Prostate gland (tissue), 2 donors: ENCODE measurements around the gene RGS12.

Experiments
- POLR2A ChIP-seq: fragments of 450-650 bp; IDR thresholded peaks from one replicate; pipeline ENCODE4 v1.6.1; 2016; ENCODE audit warnings: antibody characterized with exemption, mild to moderate bottlenecking
- POLR2AphosphoS5 ChIP-seq: sonication (generic); formaldehyde crosslinking; IDR thresholded peaks from one replicate; pipeline ENCODE4 v1.6.1; 2017; ENCODE audit warnings: antibody characterized with exemption
- TF ChIP-seq, protein P1 (sequence below), 4 experiments: fragments of 200-600 bp in 2 of 4; fragments of 450-650 bp in 2 of 4; sonication (generic) in 2 of 4; IDR thresholded peaks; 1 replicate in 3 of 4; 2 replicates in 1 of 4; pipeline ENCODE4 v1.5.1; 2016 to 2019; ENCODE audit warnings: antibody characterized with exemption in 4 of 4, mild to moderate bottlenecking in 2 of 4, moderate library complexity in 2 of 4

GRCh38 chr4:3248178-3248480, 44.7 kb upstream of the RGS12 start:
- TF ChIP-seq, protein P1, sequence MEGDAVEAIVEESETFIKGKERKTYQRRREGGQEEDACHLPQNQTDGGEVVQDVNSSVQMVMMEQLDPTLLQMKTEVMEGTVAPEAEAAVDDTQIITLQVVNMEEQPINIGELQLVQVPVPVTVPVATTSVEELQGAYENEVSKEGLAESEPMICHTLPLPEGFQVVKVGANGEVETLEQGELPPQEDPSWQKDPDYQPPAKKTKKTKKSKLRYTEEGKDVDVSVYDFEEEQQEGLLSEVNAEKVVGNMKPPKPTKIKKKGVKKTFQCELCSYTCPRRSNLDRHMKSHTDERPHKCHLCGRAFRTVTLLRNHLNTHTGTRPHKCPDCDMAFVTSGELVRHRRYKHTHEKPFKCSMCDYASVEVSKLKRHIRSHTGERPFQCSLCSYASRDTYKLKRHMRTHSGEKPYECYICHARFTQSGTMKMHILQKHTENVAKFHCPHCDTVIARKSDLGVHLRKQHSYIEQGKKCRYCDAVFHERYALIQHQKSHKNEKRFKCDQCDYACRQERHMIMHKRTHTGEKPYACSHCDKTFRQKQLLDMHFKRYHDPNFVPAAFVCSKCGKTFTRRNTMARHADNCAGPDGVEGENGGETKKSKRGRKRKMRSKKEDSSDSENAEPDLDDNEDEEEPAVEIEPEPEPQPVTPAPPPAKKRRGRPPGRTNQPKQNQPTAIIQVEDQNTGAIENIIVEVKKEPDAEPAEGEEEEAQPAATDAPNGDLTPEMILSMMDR (IDR thresholded peaks at IDR 0.05), result no peak
- TF ChIP-seq POLR2A (no peak), POLR2AphosphoS5 (no peak)
